Hypothalamus (tissue), 51 donors: ENCODE data around the gene LMOD2.
"Not testable (repeated sequence)": the region's sequence is repeated elsewhere in the genome, so short reads cannot be mapped to it uniquely, and the experiment has no call there.

Source experiments
- DNase-seq, 51 donors: peaks; one replicate each; lab custom pipeline; 2025; lab: John Stamatoyannopoulos, UW

Gene LMOD2, protein sequence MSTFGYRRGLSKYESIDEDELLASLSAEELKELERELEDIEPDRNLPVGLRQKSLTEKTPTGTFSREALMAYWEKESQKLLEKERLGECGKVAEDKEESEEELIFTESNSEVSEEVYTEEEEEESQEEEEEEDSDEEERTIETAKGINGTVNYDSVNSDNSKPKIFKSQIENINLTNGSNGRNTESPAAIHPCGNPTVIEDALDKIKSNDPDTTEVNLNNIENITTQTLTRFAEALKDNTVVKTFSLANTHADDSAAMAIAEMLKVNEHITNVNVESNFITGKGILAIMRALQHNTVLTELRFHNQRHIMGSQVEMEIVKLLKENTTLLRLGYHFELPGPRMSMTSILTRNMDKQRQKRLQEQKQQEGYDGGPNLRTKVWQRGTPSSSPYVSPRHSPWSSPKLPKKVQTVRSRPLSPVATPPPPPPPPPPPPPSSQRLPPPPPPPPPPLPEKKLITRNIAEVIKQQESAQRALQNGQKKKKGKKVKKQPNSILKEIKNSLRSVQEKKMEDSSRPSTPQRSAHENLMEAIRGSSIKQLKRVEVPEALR

DNA sequence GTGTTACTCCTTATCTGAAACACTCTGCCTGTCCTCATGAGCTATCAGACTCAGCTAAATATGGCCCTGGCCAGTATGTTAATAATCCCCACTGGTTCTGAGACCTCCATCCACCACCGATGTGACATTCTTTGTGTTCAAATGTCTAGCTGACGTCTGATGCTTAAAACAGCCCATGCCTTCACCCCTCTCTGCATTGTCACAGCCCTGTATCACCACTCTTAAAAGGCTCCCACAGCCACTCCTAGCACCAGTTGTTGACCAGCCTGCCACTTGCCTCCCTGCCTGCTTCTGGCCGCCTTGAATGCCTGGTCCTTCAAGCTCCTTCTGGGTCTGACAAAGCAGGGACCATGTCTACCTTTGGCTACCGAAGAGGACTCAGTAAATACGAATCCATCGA lies at the start of gene LMOD2:
Gene LMOD2 (plus strand): TSS at position 253 of the 400 bp plus-strand sequence. CDS start 98 bp downstream, at position 351.
- no peak for DNase-seq

- DNase-seq = no peak
Observed at GRCh38 chr7:123607423-123607975, 48.2 kb upstream of the LMOD2 start.

DNA sequence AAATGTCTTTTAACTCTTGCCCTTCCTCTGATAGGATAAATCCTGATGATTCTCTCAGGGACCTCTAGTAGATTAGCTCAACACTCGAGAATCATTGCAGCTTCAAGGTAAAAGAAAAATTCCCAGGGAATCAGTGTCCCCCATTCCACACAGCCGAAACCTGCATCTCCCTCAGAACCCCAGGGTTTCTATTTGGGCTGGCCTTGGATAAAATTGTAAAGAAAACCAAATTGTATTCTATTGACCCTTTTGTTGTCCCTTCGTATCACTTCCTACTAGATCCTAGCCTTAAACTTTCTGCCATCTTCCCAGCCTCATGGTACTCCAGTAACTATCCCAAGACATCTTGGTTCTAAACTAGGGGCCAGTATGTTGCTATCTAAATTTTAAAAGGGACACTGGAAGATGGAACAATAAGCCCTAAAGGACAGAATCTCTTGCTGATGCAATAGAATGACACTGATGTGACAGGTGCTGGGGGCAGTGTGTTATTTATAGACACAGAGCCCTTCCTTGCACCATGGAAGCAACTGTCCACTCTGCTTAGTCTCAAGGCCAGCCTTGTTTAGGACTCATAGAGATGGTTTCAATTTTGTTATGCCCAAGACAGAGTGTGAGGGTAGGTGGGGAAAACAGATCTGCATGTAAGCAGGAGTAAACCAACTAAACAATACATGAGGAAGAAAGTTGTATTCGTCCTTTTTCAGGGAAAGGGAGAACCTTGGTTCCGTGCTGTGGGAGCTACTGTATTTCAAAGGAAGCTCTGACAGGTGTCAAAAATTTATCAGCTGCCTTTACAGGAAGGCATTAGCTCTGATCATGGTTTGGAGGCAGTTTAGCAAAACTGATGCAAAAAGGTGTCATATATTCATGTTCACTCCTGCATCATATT lies 46.4 kb upstream of the LMOD2 start:
- DNase-seq = no peak

DNA sequence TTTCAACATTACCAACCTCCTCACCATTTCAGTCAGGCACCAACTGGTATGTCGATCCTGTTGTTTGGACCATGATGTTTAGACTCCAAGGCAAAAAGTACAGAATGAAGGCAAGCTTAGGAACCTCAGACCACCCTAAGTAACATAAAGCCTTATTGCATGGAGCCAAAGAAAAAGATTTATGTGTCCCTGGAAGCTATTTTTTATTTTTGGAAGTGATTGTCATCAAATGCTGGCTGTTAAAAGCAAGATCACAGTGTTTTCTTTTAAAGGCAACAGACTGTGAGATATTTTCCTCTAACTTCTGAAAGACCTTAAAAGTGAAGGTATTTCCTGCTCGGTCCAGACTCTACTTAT lies 45.8 kb upstream of the LMOD2 start:
- DNase-seq = no peak

DNA sequence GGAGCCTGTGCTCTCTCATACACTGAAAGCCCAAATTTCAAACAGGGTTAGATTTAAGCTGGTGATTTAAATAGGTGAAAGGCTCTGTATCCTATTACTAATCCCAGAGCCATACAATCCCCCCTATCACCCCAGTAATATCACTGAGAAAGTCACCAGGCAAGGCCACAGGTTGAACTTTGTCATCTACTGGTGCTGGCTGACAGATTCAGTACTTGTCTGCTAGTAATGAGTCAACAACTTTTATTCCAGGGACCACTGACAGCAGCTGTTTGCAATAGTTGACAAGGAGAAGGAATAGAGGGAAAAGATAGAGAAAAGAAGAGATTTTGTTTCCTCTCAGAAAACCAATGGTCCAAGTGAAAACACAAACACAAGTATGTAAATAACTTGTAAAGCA lies 43.6 kb upstream of the LMOD2 start:
- DNase-seq = no peak

DNA sequence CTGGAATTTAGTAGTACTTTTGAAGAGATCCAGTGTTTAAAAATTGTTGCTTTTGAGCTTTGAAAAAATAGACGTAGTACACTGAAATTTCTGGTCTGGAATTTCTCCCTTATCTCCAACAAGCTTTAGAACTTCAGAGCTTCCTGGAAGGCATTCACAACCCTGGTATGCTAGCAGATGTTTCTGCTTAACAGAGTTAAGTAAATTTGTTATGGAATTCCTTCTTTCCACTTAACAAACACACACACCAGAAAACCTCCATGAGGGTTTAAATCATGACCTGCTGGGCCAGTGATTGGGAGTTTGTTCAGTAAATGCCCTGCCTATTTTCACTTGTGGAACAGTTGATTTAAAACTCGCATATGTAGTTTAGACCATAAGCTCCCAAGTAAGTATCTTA lies 40.3 kb upstream of the LMOD2 start:
- DNase-seq = no peak

- DNase-seq = no peak
Observed at GRCh38 chr7:123616223-123616622, 39.4 kb upstream of the LMOD2 start.

DNA sequence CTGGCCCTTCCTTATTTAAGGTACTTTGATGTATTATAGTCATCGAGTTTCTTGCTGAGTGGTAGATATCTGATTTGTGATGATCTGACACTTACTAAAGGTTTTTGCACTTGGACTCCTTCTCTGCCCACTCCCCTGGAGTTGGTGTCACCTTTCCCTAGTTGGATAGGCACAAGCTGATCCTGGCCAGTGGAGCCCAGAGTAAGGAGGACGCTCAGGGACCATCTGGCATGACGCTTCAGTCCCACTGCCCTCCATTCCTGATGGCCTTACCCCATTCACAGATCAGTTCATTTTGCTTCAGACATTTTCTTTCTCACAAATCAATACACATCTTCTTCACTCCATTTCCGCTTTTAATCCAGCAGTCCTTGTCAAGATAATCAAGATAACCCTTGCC lies 34.0 kb upstream of the LMOD2 start:
- no peak for DNase-seq

GRCh38 chr7:123622660-123623386 lies 32.8 kb upstream of the LMOD2 start:
- DNase-seq = no peak

DNA sequence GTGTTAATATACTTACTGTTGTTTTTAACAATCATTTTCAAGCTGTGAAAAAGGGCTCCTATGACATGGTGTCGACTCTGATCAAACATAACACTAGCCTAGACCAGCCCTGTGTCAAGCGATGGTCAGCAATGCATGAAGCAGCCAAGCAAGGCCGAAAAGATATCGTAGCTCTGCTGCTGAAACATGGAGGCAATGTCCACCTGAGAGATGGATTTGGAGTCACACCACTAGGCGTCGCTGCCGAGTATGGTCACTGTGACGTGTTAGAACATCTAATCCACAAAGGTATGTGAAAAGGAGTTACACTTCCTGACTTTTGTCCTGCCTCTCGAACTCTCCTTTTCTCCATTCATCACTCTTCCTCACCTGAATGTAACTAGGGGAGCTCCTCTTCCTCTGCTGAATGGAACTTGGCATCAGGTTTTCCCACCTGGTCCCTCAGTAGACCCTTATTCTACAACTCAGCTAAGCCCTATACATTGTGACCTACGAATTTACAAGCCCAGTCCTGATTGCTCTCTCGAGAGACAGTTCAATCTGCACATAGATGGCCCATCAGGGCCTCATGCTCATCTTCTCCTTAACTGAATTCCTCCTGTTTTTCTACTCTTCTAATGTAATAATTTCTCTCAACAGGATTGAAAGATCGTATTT lies 31.0 kb upstream of the LMOD2 start:
- DNase-seq = peak in 3 of 51 donors; percentile 2 to 8 (median 2)

DNA sequence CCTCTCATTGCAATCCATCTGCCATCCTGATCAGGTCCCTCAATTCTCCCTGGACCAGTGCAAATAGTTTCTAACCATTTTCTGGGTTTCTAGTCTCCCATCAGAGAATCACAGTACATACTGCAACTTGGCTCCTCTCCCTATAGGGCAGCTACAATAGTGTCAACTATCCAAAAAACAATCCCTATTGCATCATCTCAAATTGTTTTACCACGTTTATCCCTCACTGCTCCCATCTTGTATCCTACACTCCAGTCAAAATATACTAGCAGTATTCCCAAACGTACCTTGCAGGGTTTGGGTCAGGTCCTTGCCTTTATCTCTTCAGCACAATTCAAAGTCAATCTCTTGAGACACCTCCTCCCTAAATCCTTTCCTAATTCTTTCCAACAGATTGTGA lies 30.4 kb upstream of the LMOD2 start:
- no peak for DNase-seq

GRCh38 chr7:123627851-123628250 lies 27.8 kb upstream of the LMOD2 start:
- no peak for DNase-seq

DNA sequence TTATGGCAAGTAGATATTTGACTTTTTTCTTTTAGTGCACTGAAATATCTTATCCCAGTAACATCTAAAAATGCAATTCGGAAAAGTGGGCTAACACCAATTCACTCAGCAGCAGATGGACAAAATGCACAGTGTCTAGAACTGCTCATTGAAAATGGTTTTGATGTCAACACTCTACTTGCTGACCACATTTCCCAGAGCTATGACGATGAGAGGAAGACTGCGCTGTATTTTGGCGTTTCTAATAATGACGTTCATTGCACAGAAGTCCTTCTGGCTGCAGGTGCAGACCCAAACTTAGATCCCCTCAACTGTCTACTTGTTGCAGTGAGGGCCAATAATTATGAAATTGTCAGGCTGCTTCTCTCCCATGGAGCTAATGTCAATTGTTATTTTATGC lies 26.8 kb upstream of the LMOD2 start:
- no peak for DNase-seq

DNA sequence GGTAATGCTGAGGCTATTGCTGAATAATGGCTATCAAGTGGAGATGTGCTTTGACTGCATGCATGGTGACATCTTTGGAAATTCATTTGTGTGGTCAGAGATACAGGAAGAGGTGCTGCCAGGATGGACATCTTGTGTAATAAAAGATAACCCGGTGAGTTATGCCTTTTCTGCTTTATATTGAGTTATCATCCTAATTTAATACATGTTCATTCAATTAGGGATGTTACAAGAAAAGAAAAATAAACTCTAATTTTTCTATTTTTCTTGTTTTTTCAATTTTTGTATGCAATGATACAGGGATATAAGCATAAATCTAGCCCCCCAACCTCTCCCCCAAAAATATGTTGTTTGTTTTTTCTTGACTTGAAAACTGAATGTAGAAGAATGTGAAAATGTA lies 26.4 kb upstream of the LMOD2 start:
- DNase-seq = no peak

GRCh38 chr7:123632808-123633207 lies 22.9 kb upstream of the LMOD2 start:
- no peak for DNase-seq

- no peak for DNase-seq
Observed at GRCh38 chr7:123633553-123633952, 22.1 kb upstream of the LMOD2 start.

DNA sequence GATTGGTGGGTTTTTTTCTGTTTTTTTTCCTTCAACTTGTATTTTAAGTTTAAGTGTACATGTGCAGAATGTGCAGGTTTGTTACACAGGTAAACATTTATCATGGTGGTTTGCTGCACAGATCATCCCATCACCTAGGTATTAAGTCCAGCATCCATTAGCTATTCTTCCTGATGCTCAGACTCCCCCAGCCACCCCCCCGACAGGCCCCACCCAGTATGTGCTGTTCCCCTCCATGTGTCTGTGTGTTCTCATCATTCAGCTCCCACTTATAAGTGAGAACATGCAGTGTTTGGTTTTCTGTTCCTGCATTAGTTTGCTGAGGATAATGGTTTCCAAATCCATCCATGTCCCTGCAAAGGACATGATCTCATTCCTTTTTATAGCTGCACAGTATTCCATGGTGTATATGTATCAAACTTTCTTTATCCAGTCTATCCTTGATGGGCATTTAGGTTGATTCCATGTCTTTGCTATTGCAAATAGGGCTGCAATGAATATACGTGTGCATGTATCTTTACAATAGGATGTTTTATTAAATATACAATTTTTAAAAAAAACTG lies 21.6 kb upstream of the LMOD2 start:
- DNase-seq = not testable (repeated sequence)

- DNase-seq = no peak
Observed at GRCh38 chr7:123635551-123636359, 19.9 kb upstream of the LMOD2 start.

GRCh38 chr7:123637203-123637602 lies 18.5 kb upstream of the LMOD2 start:
- DNase-seq = no peak
